Measurements from ENCODE around the gene XRRA1. TPM values are rescaled to one million over a fixed set of nuclear protein-coding genes. Genes with fewer than 3 reads are reported as not detected.

The XRRA1 gene
- total RNA-seq, 2 donors from 2014 or later = 7.2 to 9.0 TPM

DNA sequence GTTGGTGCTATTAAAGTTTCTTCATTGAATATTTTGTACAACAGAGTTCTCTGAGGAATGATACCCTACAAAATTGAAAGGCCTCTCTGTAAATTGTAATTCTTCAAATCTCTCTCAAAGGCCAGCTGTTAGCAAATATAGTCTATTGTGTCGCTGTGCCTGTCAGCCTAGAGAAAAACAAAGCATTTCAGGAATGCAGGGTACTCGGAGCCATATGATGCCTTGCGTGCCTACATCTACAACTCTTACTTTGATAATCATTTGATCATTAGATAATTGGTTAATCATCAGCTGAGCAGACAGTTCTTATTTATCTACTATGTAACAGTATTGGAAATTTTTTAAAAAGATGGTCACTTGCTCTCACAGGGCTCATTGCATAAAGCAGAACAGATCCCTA is 132.9 kb downstream of the XRRA1 start:
- no peak overlapping the region for H3K27ac ChIP-seq (ENCODE audit: low read depth, low read length)
- TF ChIP-seq, protein P1, sequence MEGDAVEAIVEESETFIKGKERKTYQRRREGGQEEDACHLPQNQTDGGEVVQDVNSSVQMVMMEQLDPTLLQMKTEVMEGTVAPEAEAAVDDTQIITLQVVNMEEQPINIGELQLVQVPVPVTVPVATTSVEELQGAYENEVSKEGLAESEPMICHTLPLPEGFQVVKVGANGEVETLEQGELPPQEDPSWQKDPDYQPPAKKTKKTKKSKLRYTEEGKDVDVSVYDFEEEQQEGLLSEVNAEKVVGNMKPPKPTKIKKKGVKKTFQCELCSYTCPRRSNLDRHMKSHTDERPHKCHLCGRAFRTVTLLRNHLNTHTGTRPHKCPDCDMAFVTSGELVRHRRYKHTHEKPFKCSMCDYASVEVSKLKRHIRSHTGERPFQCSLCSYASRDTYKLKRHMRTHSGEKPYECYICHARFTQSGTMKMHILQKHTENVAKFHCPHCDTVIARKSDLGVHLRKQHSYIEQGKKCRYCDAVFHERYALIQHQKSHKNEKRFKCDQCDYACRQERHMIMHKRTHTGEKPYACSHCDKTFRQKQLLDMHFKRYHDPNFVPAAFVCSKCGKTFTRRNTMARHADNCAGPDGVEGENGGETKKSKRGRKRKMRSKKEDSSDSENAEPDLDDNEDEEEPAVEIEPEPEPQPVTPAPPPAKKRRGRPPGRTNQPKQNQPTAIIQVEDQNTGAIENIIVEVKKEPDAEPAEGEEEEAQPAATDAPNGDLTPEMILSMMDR (conservative IDR thresholded peaks at IDR 0.05) = no peak
- peaks cover 14% of the 10 kb centered on the region for H3K4me1 ChIP-seq (ENCODE audit: control insufficient read depth, insufficient read depth, low read length)
- H3K9me3 ChIP-seq (ENCODE audit: control insufficient read depth, low read length) = peaks cover 5% of the 10 kb centered on the region
- no peak for DNase-seq
- no peaks in the 10 kb centered on the region for H3K27me3 ChIP-seq (ENCODE audit: control insufficient read depth, insufficient read depth, low read length, poor library complexity, severe bottlenecking)
- Mint-ChIP-seq H3K4me1 (peaks cover 48% of the 10 kb centered on the region), H3K36me3 (ENCODE audit: low read depth) (peaks cover 23% of the 10 kb centered on the region), H3K9me3 (no peaks in the 10 kb centered on the region), H3K27me3 (ENCODE audit: insufficient read depth) (no peaks in the 10 kb centered on the region), H3K4me3 (no peak overlapping the region), H3K27ac (peak overlapping the region; percentile 48)
- peak overlapping the region; percentile 58 for H3K4me3 ChIP-seq (ENCODE audit: low read length)
- H3K36me3 ChIP-seq (ENCODE audit: control insufficient read depth, insufficient read depth, low read length) = peaks cover 49% of the 10 kb centered on the region
- no peak overlapping the region for H3K9ac ChIP-seq (ENCODE audit: extremely low read depth, low read length, poor library complexity, severe bottlenecking)
- 69% methylated on average over 3 of the region's 3 CpGs; no CpG with 5 or more reads in 1 of the 2 experiments for WGBS, 2 experiments (ENCODE audit: insufficient coverage in 1 of 2, insufficient read length in 1 of 2)

DNA sequence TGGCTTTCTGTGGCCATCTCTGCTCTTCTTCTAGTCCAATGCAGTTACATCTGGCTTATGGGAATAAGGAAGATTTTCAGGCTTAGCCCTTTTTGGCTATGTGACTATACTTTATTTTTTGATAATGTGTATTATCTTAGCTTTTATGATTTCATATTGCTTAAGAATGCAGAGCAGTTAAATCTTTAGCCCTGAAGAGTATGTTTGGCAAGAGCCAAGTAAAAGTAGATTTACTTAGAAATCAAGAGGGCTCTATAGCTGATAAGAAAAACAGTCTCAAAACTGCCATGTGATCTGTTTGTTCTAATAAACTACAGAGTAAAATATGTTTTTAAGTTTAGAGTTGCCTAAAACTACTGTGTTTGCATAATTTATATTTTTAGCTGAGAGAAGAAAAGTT is 139.1 kb downstream of the XRRA1 start:
- TF ChIP-seq, protein P1 (conservative IDR thresholded peaks at IDR 0.05) = no peak
- peaks cover 20% of the 10 kb centered on the region for H3K36me3 Mint-ChIP-seq (ENCODE audit: low read depth)
- H3K27me3 ChIP-seq (ENCODE audit: control insufficient read depth, insufficient read depth, low read length, poor library complexity, severe bottlenecking) = no peaks in the 10 kb centered on the region
- no peaks in the 10 kb centered on the region for H3K27me3 Mint-ChIP-seq (ENCODE audit: insufficient read depth)
- H3K9me3 Mint-ChIP-seq = no peaks in the 10 kb centered on the region
- no peak overlapping the region for H3K27ac Mint-ChIP-seq
- DNase-seq = no peak
- no peaks in the 10 kb centered on the region for H3K4me1 ChIP-seq (ENCODE audit: control insufficient read depth, insufficient read depth, low read length)
- H3K4me3 ChIP-seq (ENCODE audit: low read length) = no peak overlapping the region
- no peak overlapping the region for H3K4me3 Mint-ChIP-seq
- H3K27ac ChIP-seq (ENCODE audit: low read depth, low read length) = no peak overlapping the region
- peaks cover 61% of the 10 kb centered on the region for H3K36me3 ChIP-seq (ENCODE audit: control insufficient read depth, insufficient read depth, low read length)
- H3K9ac ChIP-seq (ENCODE audit: extremely low read depth, low read length, poor library complexity, severe bottlenecking) = no peak overlapping the region
- H3K9me3 ChIP-seq (ENCODE audit: control insufficient read depth, low read length) = peaks cover 5% of the 10 kb centered on the region
- H3K4me1 Mint-ChIP-seq = no peaks in the 10 kb centered on the region

DNA sequence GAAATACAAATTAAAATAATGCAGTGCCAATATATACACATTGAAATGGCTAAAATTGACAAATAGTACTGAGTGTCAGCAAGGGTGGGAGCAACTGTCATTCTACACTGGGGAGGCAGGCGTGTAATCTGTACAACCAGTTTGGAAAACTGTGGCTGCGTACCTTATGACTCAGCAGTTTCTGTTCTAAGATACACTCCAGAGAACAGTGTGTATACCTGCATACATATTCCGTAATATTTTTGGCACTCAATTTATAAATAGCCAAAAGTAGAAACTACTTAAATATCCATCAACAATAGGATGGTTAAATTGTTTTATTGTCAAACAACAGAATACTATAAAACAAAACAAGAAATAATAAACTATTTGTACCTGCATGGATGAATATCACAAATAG is 142.6 kb downstream of the XRRA1 start:
- Histone ChIP-seq H3K9ac (ENCODE audit: extremely low read depth, low read length, poor library complexity, severe bottlenecking) (no peak overlapping the region), H3K27ac (ENCODE audit: low read depth, low read length) (no peak overlapping the region), H3K4me1 (ENCODE audit: control insufficient read depth, insufficient read depth, low read length) (no peaks in the 10 kb centered on the region), H3K4me3 (ENCODE audit: low read length) (no peak overlapping the region), H3K9me3 (ENCODE audit: control insufficient read depth, low read length) (no peaks in the 10 kb centered on the region), H3K27me3 (ENCODE audit: control insufficient read depth, insufficient read depth, low read length, poor library complexity, severe bottlenecking) (no peaks in the 10 kb centered on the region), H3K36me3 (ENCODE audit: control insufficient read depth, insufficient read depth, low read length) (peaks cover 33% of the 10 kb centered on the region)
- H3K27me3 Mint-ChIP-seq (ENCODE audit: insufficient read depth) = no peaks in the 10 kb centered on the region
- H3K9me3 Mint-ChIP-seq = no peaks in the 10 kb centered on the region
- TF ChIP-seq, protein P1 (conservative IDR thresholded peaks at IDR 0.05) = no peak
- no peak for DNase-seq
- no peaks in the 10 kb centered on the region for H3K4me1 Mint-ChIP-seq
- H3K27ac Mint-ChIP-seq = no peak overlapping the region
- peaks cover 12% of the 10 kb centered on the region for H3K36me3 Mint-ChIP-seq (ENCODE audit: low read depth)
- WGBS, 2 experiments (ENCODE audit: insufficient coverage in 1 of 2, insufficient read length in 1 of 2) = 99 to 100% methylated on average over 2 of the region's 3 CpGs
- H3K4me3 Mint-ChIP-seq = no peak overlapping the region
